Activated T-helper 17 cell treated with anti-CD3 and anti-CD28 coated beads, Interleukin-2, amount 50 U/mL, for 72 hours (primary cell): Measurements from ENCODE around the gene NFIA. TPM values are rescaled to one million over a fixed set of nuclear protein-coding genes. Genes with fewer than 3 reads are reported as not detected.

Experiments
- ATAC-seq: fragments of 150-1000 bp; cut with Tn5 transposase; replicated peaks from 2 replicates; pipeline ENCODE4 v1.10.0; 2021; ENCODE audit warnings: mild to moderate bottlenecking, moderate library complexity
- H3K27ac Mint-ChIP-seq: one replicate; pipeline ENCODE4 v1.8.0; 2022; ENCODE audit warnings: mixed read lengths
- H3K27me3 Mint-ChIP-seq: one replicate; pipeline ENCODE4 v1.8.0; 2022; ENCODE audit warnings: mixed read lengths
- H3K36me3 Mint-ChIP-seq: one replicate; pipeline ENCODE4 v1.8.0; 2022; ENCODE audit warnings: low read depth, mild to moderate bottlenecking, mixed read lengths
- H3K4me1 Mint-ChIP-seq: one replicate; pipeline ENCODE4 v1.8.0; 2022; ENCODE audit warnings: mixed read lengths
- H3K4me3 Mint-ChIP-seq: one replicate; pipeline ENCODE4 v1.8.0; 2022; ENCODE audit warnings: mild to moderate bottlenecking, mixed read lengths
- H3K9me3 Mint-ChIP-seq: one replicate; pipeline ENCODE4 v1.8.0; 2022; ENCODE audit warnings: mixed read lengths
- total RNA-seq, 2 donors: library from RNA; stranded (reverse); gene quantifications; one replicate each; pipeline ENCODE4 v1.2.3, GENCODE V29; 2022

The NFIA gene
- total RNA-seq, 2 donors from 2014 or later = 3.5 to 5.1 TPM

- Mint-ChIP-seq H3K27me3 (no peaks in the 10 kb centered on the region), H3K36me3 (no peaks in the 10 kb centered on the region), H3K9me3 (no peaks in the 10 kb centered on the region), H3K4me1 (no peaks in the 10 kb centered on the region), H3K27ac (no peak overlapping the region), H3K4me3 (no peak overlapping the region)
- ATAC-seq = no peak
Measured at GRCh38 chr1:61395146-61395800, 312.9 kb downstream of the NFIA start.

- Mint-ChIP-seq H3K9me3 (no peaks in the 10 kb centered on the region), H3K36me3 (no peaks in the 10 kb centered on the region), H3K27ac (no peak overlapping the region), H3K4me1 (no peaks in the 10 kb centered on the region), H3K27me3 (no peaks in the 10 kb centered on the region), H3K4me3 (no peak overlapping the region)
- ATAC-seq = no peak
Measured at GRCh38 chr1:61397495-61397894, 315.1 kb downstream of the NFIA start.

- no peaks in the 10 kb centered on the region for H3K36me3 Mint-ChIP-seq
- H3K9me3 Mint-ChIP-seq = no peaks in the 10 kb centered on the region
- H3K4me1 Mint-ChIP-seq = no peaks in the 10 kb centered on the region
- H3K4me3 Mint-ChIP-seq = no peak overlapping the region
- no peak for ATAC-seq
- H3K27ac Mint-ChIP-seq = no peak overlapping the region
- H3K27me3 Mint-ChIP-seq = no peaks in the 10 kb centered on the region
Measured at GRCh38 chr1:61397935-61398334, 315.6 kb downstream of the NFIA start.

- Mint-ChIP-seq H3K36me3 (no peaks in the 10 kb centered on the region), H3K4me1 (no peaks in the 10 kb centered on the region), H3K9me3 (no peaks in the 10 kb centered on the region), H3K27me3 (no peaks in the 10 kb centered on the region), H3K27ac (no peak overlapping the region), H3K4me3 (no peak overlapping the region)
- ATAC-seq = no peak
Measured at GRCh38 chr1:61399199-61399598, 316.8 kb downstream of the NFIA start.

- H3K36me3 Mint-ChIP-seq = no peaks in the 10 kb centered on the region
- no peaks in the 10 kb centered on the region for H3K4me1 Mint-ChIP-seq
- no peaks in the 10 kb centered on the region for H3K27me3 Mint-ChIP-seq
- no peaks in the 10 kb centered on the region for H3K9me3 Mint-ChIP-seq
- no peak for ATAC-seq
- no peak overlapping the region for H3K4me3 Mint-ChIP-seq
- H3K27ac Mint-ChIP-seq = no peak overlapping the region
Measured at GRCh38 chr1:61400131-61400770, 317.9 kb downstream of the NFIA start.

- no peak for ATAC-seq
- Mint-ChIP-seq H3K36me3 (no peaks in the 10 kb centered on the region), H3K9me3 (no peaks in the 10 kb centered on the region), H3K4me1 (no peaks in the 10 kb centered on the region), H3K4me3 (no peak overlapping the region), H3K27me3 (no peaks in the 10 kb centered on the region), H3K27ac (no peak overlapping the region)
Measured at GRCh38 chr1:61400997-61401396, 318.6 kb downstream of the NFIA start.

GRCh38 chr1:61403679-61404596 lies 321.6 kb downstream of the NFIA start:
- H3K36me3 Mint-ChIP-seq = peaks cover 13% of the 10 kb centered on the region
- H3K27me3 Mint-ChIP-seq = no peaks in the 10 kb centered on the region
- no peak for ATAC-seq
- H3K27ac Mint-ChIP-seq = no peak overlapping the region
- no peak overlapping the region for H3K4me3 Mint-ChIP-seq
- H3K4me1 Mint-ChIP-seq = no peaks in the 10 kb centered on the region
- no peaks in the 10 kb centered on the region for H3K9me3 Mint-ChIP-seq

GRCh38 chr1:61404597-61405376 lies 322.4 kb downstream of the NFIA start:
- no peaks in the 10 kb centered on the region for H3K9me3 Mint-ChIP-seq
- H3K4me3 Mint-ChIP-seq = no peak overlapping the region
- no peaks in the 10 kb centered on the region for H3K4me1 Mint-ChIP-seq

GRCh38 chr1:61406467-61406866 lies 324.1 kb downstream of the NFIA start:
- Mint-ChIP-seq H3K36me3 (peaks cover 13% of the 10 kb centered on the region), H3K27me3 (no peaks in the 10 kb centered on the region), H3K27ac (no peak overlapping the region), H3K4me1 (no peaks in the 10 kb centered on the region), H3K9me3 (no peaks in the 10 kb centered on the region), H3K4me3 (no peak overlapping the region)
- ATAC-seq = no peak

More at GRCh38 chr1:61404597-61405376, 322.4 kb downstream of the NFIA start:
- no peak for ATAC-seq
- Mint-ChIP-seq H3K27me3 (no peaks in the 10 kb centered on the region), H3K27ac (no peak overlapping the region), H3K36me3 (peaks cover 13% of the 10 kb centered on the region)

- no peaks in the 10 kb centered on the region for H3K27me3 Mint-ChIP-seq
- peaks cover under 1% of the 10 kb centered on the region for H3K36me3 Mint-ChIP-seq
- no peak for ATAC-seq
- H3K27ac Mint-ChIP-seq = no peak overlapping the region
- no peaks in the 10 kb centered on the region for H3K9me3 Mint-ChIP-seq
- no peaks in the 10 kb centered on the region for H3K4me1 Mint-ChIP-seq
- H3K4me3 Mint-ChIP-seq = no peak overlapping the region
Measured at GRCh38 chr1:61412601-61413000, 330.2 kb downstream of the NFIA start.

- Mint-ChIP-seq H3K27me3 (no peaks in the 10 kb centered on the region), H3K9me3 (no peaks in the 10 kb centered on the region), H3K36me3 (no peaks in the 10 kb centered on the region), H3K27ac (no peak overlapping the region), H3K4me3 (no peak overlapping the region), H3K4me1 (no peaks in the 10 kb centered on the region)
- ATAC-seq = no peak
Measured at GRCh38 chr1:61419196-61419595, 336.8 kb downstream of the NFIA start.

GRCh38 chr1:61419657-61420056 lies 337.3 kb downstream of the NFIA start:
- no peak overlapping the region for H3K27ac Mint-ChIP-seq
- H3K27me3 Mint-ChIP-seq = no peaks in the 10 kb centered on the region
- H3K9me3 Mint-ChIP-seq = no peaks in the 10 kb centered on the region
- no peak for ATAC-seq
- no peak overlapping the region for H3K4me3 Mint-ChIP-seq
- no peaks in the 10 kb centered on the region for H3K4me1 Mint-ChIP-seq
- no peaks in the 10 kb centered on the region for H3K36me3 Mint-ChIP-seq

GRCh38 chr1:61420243-61420642 lies 337.9 kb downstream of the NFIA start:
- Mint-ChIP-seq H3K9me3 (no peaks in the 10 kb centered on the region), H3K4me1 (no peaks in the 10 kb centered on the region), H3K4me3 (no peak overlapping the region), H3K27me3 (no peaks in the 10 kb centered on the region), H3K27ac (no peak overlapping the region), H3K36me3 (no peaks in the 10 kb centered on the region)
- no peak for ATAC-seq
